ENCODE measurements around the gene MRAS. TPM values are rescaled to one million over a fixed set of nuclear protein-coding genes. Genes with fewer than 3 reads are reported as not detected.

MRAS gene
- total and polyA plus RNA-seq, 9 donors: 44.0 to 71.8 (median 59.7) TPM

DNA sequence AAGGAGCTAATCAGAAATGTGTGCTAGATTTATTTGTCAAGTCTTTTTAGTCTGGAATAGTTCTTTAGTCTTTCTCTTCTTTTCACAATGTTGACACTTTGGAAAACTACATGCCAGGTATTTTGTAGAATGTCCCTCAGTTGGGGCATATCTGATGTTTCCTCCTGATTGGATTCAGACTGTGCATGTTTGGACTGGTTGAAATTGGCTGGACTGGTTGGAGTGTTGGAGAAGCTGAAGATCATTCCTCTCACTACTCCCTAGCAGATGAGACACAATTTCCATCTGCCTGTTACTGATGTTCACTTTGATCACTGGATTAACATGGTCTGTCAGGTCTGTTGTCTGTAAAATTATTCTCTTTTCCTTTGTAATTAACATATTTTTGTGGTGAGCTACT is 22.4 kb upstream of the MRAS start:
- H3K4me1 ChIP-seq (ENCODE audit: control insufficient read depth, insufficient read depth, low read length): peaks cover 11% of the 10 kb centered on the region
- no peaks in the 10 kb centered on the region for H3K36me3 ChIP-seq (ENCODE audit: control insufficient read depth, insufficient read depth, low read length)
- peaks cover 12% of the 10 kb centered on the region for H3K27me3 ChIP-seq (ENCODE audit: control insufficient read depth, insufficient read depth, low read length)
- no peak overlapping the region for H3K27ac ChIP-seq (ENCODE audit: low read length)
- H3K9me3 ChIP-seq (replicated peaks; ENCODE audit: control insufficient read depth, low read depth, low read length): no peaks in the 10 kb centered on the region
- no peak overlapping the region for H3K4me3 ChIP-seq (ENCODE audit: low read length)
- no peak for DNase-seq

DNA sequence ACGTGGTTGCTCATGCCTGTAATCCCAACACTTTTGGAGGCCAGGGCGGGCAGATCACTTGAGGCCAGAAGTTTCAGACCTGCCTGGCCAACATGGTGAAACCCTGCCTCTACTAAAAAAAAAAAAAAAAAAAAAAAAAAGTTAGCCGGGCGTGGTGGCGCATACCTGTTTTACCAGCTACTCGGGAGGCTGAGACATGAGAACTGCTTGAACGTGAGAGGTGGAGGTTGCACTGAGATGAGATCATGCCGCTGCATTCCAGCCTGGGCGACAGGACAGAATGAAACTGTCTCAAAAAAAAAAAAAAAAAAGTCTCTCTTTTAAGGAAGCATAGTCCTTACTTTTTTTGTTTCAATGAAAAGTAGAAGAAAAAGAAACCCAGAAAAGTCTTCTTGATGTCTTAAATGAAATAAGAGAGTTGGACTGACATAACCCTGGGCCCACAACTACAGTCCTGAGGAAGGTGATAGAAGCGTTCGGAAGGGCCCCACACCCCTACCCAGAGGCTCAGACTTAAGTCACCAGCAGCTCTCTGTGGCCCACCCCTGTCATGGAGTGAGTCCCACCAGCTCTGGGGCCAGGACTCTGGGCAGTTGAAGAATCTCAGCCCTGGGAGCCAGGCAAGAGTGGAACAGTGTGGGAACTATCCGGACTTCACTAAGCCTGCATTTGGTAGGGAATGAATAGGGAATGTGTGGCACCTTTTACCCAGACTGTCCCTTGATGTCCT is 21.3 kb upstream of the MRAS start:
- no peaks in the 10 kb centered on the region for H3K9me3 ChIP-seq (replicated peaks; ENCODE audit: control insufficient read depth, low read depth, low read length)
- H3K4me3 ChIP-seq (ENCODE audit: low read length): no peak overlapping the region
- no peaks in the 10 kb centered on the region for H3K36me3 ChIP-seq (ENCODE audit: control insufficient read depth, insufficient read depth, low read length)
- H3K27me3 ChIP-seq (ENCODE audit: control insufficient read depth, insufficient read depth, low read length): peaks cover 12% of the 10 kb centered on the region
- 100% methylated on average over 1 of the region's 12 CpGs for WGBS (ENCODE audit: insufficient coverage)
- peaks cover 11% of the 10 kb centered on the region for H3K4me1 ChIP-seq (ENCODE audit: control insufficient read depth, insufficient read depth, low read length)
- H3K27ac ChIP-seq (ENCODE audit: low read length): no peak overlapping the region
- no peak for DNase-seq

DNA sequence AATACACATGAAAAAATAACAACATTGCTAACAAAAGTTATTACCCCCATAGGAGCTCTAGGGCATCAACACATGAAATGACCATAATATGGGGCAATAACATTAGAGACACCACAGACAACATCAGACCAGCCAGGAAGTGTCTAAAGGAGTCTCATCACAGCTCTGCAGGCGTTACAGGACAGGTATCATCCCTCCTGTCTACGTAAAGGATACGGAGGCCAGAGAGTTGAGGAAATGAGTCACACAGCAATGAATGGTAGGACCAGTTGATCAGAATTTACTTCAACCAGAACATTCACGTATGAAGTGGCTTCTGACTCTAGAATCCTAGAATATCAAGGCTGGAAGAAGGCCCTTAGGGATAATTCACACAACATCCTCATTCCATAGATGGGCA is 20.5 kb upstream of the MRAS start:
- H3K4me1 ChIP-seq (ENCODE audit: control insufficient read depth, insufficient read depth, low read length): peaks cover 11% of the 10 kb centered on the region
- DNase-seq: no peak
- no peaks in the 10 kb centered on the region for H3K9me3 ChIP-seq (replicated peaks; ENCODE audit: control insufficient read depth, low read depth, low read length)
- 93% methylated on average over 3 of the region's 4 CpGs for WGBS (ENCODE audit: insufficient coverage)
- H3K36me3 ChIP-seq (ENCODE audit: control insufficient read depth, insufficient read depth, low read length): no peaks in the 10 kb centered on the region
- H3K27me3 ChIP-seq (ENCODE audit: control insufficient read depth, insufficient read depth, low read length): peaks cover 12% of the 10 kb centered on the region
- H3K27ac ChIP-seq (ENCODE audit: low read length): no peak overlapping the region
- no peak overlapping the region for H3K4me3 ChIP-seq (ENCODE audit: low read length)

DNA sequence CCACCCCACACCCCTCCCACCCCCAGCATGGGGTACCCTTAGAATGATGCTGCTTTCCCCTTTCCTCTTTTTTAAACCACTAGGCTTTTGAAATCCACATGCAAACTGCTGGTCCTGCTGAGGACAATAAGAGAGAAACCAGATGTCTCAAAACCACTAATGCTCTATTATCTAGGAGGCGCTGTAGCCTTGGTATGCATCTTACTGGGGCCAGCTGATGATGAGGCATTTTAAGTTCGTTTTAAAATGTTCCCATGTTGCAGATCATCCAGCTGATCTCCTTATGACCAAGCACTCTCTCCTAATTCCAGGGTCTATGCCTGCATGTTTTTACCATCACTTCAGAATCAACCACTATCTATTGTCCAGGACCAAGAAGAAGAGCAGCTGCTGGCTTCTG is 20.0 kb upstream of the MRAS start:
- no peak overlapping the region for H3K27ac ChIP-seq (ENCODE audit: low read length)
- no peaks in the 10 kb centered on the region for H3K36me3 ChIP-seq (ENCODE audit: control insufficient read depth, insufficient read depth, low read length)
- DNase-seq: no peak
- no peaks in the 10 kb centered on the region for H3K9me3 ChIP-seq (replicated peaks; ENCODE audit: control insufficient read depth, low read depth, low read length)
- peaks cover 14% of the 10 kb centered on the region for H3K27me3 ChIP-seq (ENCODE audit: control insufficient read depth, insufficient read depth, low read length)
- peaks cover 10% of the 10 kb centered on the region for H3K4me1 ChIP-seq (ENCODE audit: control insufficient read depth, insufficient read depth, low read length)
- WGBS (ENCODE audit: insufficient coverage): 20% methylated on average over 2 of the region's 2 CpGs
- H3K4me3 ChIP-seq (ENCODE audit: low read length): no peak overlapping the region

DNA sequence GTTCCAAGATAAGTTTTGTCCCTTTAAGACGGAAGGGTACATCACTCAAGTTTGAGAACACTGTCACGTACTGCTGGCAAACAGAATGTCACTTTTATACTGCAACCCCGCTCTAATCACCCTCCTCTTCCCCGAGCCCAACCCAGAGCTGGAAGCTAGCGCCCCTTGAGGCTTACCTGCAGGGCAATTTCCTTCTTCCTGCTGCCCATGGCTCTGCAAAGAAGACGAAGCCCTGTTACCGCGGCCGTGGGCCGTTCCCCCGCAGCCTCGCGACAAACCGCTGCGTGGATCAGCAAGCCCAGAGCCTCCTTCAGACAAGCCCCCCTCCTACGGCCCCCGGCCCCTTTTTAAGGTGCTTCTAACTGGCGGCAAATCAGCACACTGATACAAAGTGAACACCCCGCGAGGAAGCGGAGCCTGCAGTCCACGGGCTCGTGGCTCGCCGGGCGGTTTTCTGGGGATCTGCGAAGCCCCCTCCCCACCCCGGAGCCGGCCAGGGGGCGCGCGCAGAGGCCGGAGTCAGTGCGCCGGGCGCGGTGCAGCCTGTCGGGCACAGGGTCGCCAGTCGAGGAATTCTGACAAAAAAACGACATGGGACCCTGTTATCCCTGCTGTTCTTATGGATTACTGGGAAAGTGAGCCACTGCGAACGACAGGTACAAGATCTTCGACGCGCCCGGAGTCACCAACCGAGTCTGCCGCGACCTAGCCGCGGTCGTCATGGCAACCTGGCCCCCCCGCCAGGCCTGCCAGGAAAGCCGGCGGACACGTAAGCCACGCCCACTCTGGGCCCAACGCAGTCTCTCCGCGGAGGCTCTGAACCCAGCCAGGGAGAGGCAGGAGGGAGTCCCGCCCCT is 19.0 kb upstream of the MRAS start, which contains the start of gene NME9:
Gene NME9, minus strand, starts transcription at position 725 of the 857 bp plus-strand sequence. Its CDS starts 516 bp downstream, at position 209.
- H3K27ac ChIP-seq (ENCODE audit: low read length): no peak within 1 kb of the TSS

DNA sequence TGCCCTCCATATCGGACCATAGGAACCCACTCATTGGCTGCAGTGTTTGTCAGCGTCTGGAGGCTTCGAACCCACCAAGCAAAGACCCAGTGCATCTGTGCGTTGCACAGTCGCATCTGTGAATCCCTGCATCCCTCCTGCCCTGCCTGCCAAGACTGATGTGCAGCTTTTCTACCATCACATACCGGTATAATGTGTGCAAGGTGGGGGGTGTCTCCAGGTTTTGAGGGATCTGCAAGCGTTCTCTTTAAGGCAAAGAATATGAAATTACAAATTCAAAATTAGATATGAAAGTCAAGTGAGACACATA is 18.4 kb upstream of the MRAS start:
- Histone ChIP-seq H3K36me3 (ENCODE audit: control insufficient read depth, insufficient read depth, low read length) (no peaks in the 10 kb centered on the region), H3K27me3 (ENCODE audit: control insufficient read depth, insufficient read depth, low read length) (peaks cover 14% of the 10 kb centered on the region), H3K4me1 (ENCODE audit: control insufficient read depth, insufficient read depth, low read length) (peaks cover 8% of the 10 kb centered on the region), H3K9me3 (replicated peaks; ENCODE audit: control insufficient read depth, low read depth, low read length) (no peaks in the 10 kb centered on the region), H3K4me3 (ENCODE audit: low read length) (peak overlapping the region; percentile 61), H3K27ac (ENCODE audit: low read length) (no peak overlapping the region)
- DNase-seq: no peak
- 0% methylated on average over 5 of the region's 7 CpGs for WGBS (ENCODE audit: insufficient coverage)

More for the DNA sequence above, 19.0 kb upstream of the MRAS start, which contains the start of gene NME9:
- Histone ChIP-seq H3K36me3 (ENCODE audit: control insufficient read depth, insufficient read depth, low read length) (no peaks in the 10 kb centered on the region), H3K27me3 (ENCODE audit: control insufficient read depth, insufficient read depth, low read length) (peaks cover 14% of the 10 kb centered on the region), H3K9me3 (replicated peaks; ENCODE audit: control insufficient read depth, low read depth, low read length) (no peaks in the 10 kb centered on the region), H3K4me1 (ENCODE audit: control insufficient read depth, insufficient read depth, low read length) (peaks cover 8% of the 10 kb centered on the region), H3K4me3 (ENCODE audit: low read length) (peak within 1 kb of the TSS; percentile 61)
- WGBS (ENCODE audit: insufficient coverage): under 1% methylated on average over 49 of the region's 62 CpGs
- DNase-seq: peak; percentile 78

DNA sequence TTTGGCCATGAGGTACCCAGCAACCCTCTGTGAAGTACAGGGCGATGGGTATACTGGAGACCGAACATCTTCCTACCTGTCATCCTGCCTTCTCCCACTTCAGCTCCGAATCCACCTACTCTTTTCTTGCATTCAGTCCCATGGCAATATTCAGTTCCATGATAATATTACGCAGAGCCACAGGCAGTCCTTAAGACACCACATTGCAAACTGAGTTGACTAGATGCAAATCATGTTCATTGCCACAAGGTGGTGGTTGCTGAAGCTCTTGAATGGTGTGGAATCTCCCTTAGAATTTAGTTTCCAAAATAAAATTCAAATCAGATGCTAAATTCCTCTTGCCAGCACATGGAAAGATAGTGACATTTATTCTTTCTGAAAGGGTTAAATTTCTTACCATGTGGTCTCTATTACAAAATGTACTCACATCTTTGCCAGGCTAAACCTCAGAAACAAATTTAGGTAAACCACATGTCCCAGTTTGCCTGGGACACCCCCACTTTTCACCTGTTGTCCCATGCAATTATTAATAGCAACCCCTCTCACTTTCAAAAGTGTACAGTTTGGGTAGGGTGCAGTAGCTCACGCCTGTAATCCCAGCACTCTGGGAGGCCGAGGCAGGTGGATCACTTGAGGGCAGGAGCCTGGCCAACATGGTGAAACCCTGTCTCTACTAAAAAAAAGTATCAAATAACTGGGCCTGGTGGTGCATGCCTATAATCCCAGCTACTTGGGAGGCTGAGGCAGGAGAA is 17.1 kb upstream of the MRAS start:
- no peak for DNase-seq
- no peak overlapping the region for H3K27ac ChIP-seq (ENCODE audit: low read length)
- H3K4me3 ChIP-seq (ENCODE audit: low read length): no peak overlapping the region
- peaks cover 8% of the 10 kb centered on the region for H3K4me1 ChIP-seq (ENCODE audit: control insufficient read depth, insufficient read depth, low read length)
- no peaks in the 10 kb centered on the region for H3K36me3 ChIP-seq (ENCODE audit: control insufficient read depth, insufficient read depth, low read length)
- H3K9me3 ChIP-seq (replicated peaks; ENCODE audit: control insufficient read depth, low read depth, low read length): no peaks in the 10 kb centered on the region
- 67% methylated on average over 3 of the region's 6 CpGs for WGBS (ENCODE audit: insufficient coverage)
- peaks cover 14% of the 10 kb centered on the region for H3K27me3 ChIP-seq (ENCODE audit: control insufficient read depth, insufficient read depth, low read length)

DNA sequence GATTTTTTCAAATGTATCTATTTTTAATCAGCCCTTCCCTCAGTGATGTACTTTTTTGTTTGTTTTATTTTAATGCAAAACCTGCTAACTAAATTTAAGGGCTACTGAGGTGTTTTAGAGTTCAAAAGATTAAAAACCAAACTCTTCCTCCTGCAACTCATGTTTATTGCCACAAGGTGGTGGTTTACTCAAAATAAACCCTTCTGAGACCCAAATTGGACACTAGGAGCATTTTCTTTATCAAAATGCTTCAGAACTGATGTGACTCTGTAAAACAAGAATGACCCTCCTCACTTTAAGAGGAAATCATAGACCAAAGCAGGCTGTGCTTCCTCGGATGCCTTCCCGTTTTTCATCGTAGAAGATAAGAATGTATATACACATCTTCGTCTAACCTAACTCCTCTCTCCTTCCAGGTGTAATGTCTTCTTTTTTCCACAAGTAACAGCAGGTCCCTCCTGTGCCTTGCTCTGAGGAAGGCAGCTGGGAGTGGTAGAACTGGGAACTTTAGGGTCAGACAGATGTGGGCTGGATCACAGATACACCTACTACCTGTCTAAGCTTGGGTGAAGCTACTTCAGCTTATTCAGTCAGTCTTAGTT is 15.8 kb upstream of the MRAS start:
- Histone ChIP-seq H3K4me1 (ENCODE audit: control insufficient read depth, insufficient read depth, low read length) (peaks cover 8% of the 10 kb centered on the region), H3K4me3 (ENCODE audit: low read length) (no peak overlapping the region), H3K27ac (ENCODE audit: low read length) (no peak overlapping the region), H3K27me3 (ENCODE audit: control insufficient read depth, insufficient read depth, low read length) (peaks cover 14% of the 10 kb centered on the region), H3K9me3 (replicated peaks; ENCODE audit: control insufficient read depth, low read depth, low read length) (no peaks in the 10 kb centered on the region), H3K36me3 (ENCODE audit: control insufficient read depth, insufficient read depth, low read length) (no peaks in the 10 kb centered on the region)
- WGBS (ENCODE audit: insufficient coverage): 20% methylated on average over 2 of the region's 4 CpGs
- DNase-seq: peak; percentile 43

DNA sequence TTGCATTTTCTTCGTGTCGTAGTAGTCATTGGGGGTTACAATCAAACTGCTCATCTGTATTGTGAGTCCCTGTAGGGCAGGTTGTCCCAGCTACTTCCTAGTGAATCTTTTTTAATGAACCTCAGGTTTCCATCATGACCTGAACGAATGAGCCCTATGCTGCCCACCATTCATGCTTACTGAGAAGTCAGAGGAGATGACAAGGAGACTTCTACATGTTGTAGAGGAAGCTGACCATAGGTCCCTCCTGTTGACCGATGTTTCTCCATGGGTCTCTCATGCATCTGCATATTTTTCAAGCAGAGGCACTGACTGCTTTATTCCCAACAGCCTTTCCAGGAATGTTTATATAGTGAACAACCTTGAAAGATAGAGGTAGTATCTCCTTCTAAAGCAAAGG is 13.8 kb upstream of the MRAS start:
- Histone ChIP-seq H3K27ac (ENCODE audit: low read length) (no peak overlapping the region), H3K27me3 (ENCODE audit: control insufficient read depth, insufficient read depth, low read length) (peaks cover 6% of the 10 kb centered on the region), H3K4me1 (ENCODE audit: control insufficient read depth, insufficient read depth, low read length) (peaks cover 20% of the 10 kb centered on the region), H3K9me3 (replicated peaks; ENCODE audit: control insufficient read depth, low read depth, low read length) (no peaks in the 10 kb centered on the region), H3K4me3 (ENCODE audit: low read length) (no peak overlapping the region), H3K36me3 (ENCODE audit: control insufficient read depth, insufficient read depth, low read length) (no peaks in the 10 kb centered on the region)
- 50% methylated on average over 1 of the region's 4 CpGs for WGBS (ENCODE audit: insufficient coverage)
- no peak for DNase-seq

Data from muscle of leg (tissue), 11 donors.